ENCODE results near the gene SNX9.

SNX9 gene

GRCh38 chr6:157921685-157922367, 98.8 kb downstream of the SNX9 start:
- H3K9ac ChIP-seq (ENCODE audit: low read depth, low read length, poor library complexity, severe bottlenecking) = no peak overlapping the region
- no peaks in the 10 kb centered on the region for H4K20me1 ChIP-seq (ENCODE audit: insufficient read depth, low read length, poor library complexity, severe bottlenecking)
- H3K4me1 ChIP-seq (ENCODE audit: insufficient read depth, low read length, poor library complexity, severe bottlenecking) = no peaks in the 10 kb centered on the region
- H3K9me3 ChIP-seq (ENCODE audit: insufficient read depth, low read depth, low read length) = peaks cover 6% of the 10 kb centered on the region; the same call in 1 of the 2 replicates
- TF ChIP-seq EZH2phosphoT487 (IDR thresholded peaks at IDR 0.05; ENCODE audit: borderline replicate concordance) (no peak), CTCF (conservative IDR thresholded peaks at IDR 0.05; ENCODE audit: low read length) (no peak)
- H3K36me3 ChIP-seq (ENCODE audit: insufficient read depth, low read length) = no peaks in the 10 kb centered on the region
- no peaks in the 10 kb centered on the region for H3K79me2 ChIP-seq (ENCODE audit: insufficient read depth, low read length)
- no peaks in the 10 kb centered on the region for H3F3A ChIP-seq (ENCODE audit: low read depth)
- no peaks in the 10 kb centered on the region for H3K27me3 ChIP-seq (ENCODE audit: insufficient read depth, low read length, poor library complexity, severe bottlenecking)
- H3K9me2 ChIP-seq (replicated peaks; ENCODE audit: low read depth, low read length) = no peaks in the 10 kb centered on the region
- H3K4me2 ChIP-seq (ENCODE audit: low read depth, low read length, poor library complexity, severe bottlenecking) = no peak overlapping the region
- H2AFZ ChIP-seq (ENCODE audit: low read length) = no peak overlapping the region
- no peak overlapping the region for H3K4me3 ChIP-seq (ENCODE audit: low read length, poor library complexity, severe bottlenecking)

- H3F3A ChIP-seq (ENCODE audit: low read depth) = no peaks in the 10 kb centered on the region
- H3K4me2 ChIP-seq (ENCODE audit: low read depth, low read length, poor library complexity, severe bottlenecking) = no peak overlapping the region
- no peak overlapping the region for H3K4me3 ChIP-seq (ENCODE audit: low read length, poor library complexity, severe bottlenecking)
- H3K9me2 ChIP-seq (replicated peaks; ENCODE audit: low read depth, low read length) = no peaks in the 10 kb centered on the region
- no peaks in the 10 kb centered on the region for H3K27me3 ChIP-seq (ENCODE audit: insufficient read depth, low read length, poor library complexity, severe bottlenecking)
- H4K20me1 ChIP-seq (ENCODE audit: insufficient read depth, low read length, poor library complexity, severe bottlenecking) = no peaks in the 10 kb centered on the region
- H3K79me2 ChIP-seq (ENCODE audit: insufficient read depth, low read length) = no peaks in the 10 kb centered on the region
- TF ChIP-seq CTCF (conservative IDR thresholded peaks at IDR 0.05; ENCODE audit: low read length) = no peak
- TF ChIP-seq EZH2phosphoT487 (IDR thresholded peaks at IDR 0.05; ENCODE audit: borderline replicate concordance) = no peak
- H3K4me1 ChIP-seq (ENCODE audit: insufficient read depth, low read length, poor library complexity, severe bottlenecking) = no peaks in the 10 kb centered on the region
- no peak overlapping the region for H2AFZ ChIP-seq (ENCODE audit: low read length)
- no peak overlapping the region for H3K9ac ChIP-seq (ENCODE audit: low read depth, low read length, poor library complexity, severe bottlenecking)
- no peaks in the 10 kb centered on the region for H3K9me3 ChIP-seq (ENCODE audit: insufficient read depth, low read depth, low read length)
- H3K36me3 ChIP-seq (ENCODE audit: insufficient read depth, low read length) = no peaks in the 10 kb centered on the region
These were observed 102.7 kb downstream of the SNX9 start for GRCh38 chr6:157925771-157926170.

- no peak overlapping the region for H2AFZ ChIP-seq (ENCODE audit: low read length)
- no peaks in the 10 kb centered on the region for H3K79me2 ChIP-seq (ENCODE audit: insufficient read depth, low read length)
- no peak for TF ChIP-seq CTCF (conservative IDR thresholded peaks at IDR 0.05; ENCODE audit: low read length)
- TF ChIP-seq EZH2phosphoT487 (IDR thresholded peaks at IDR 0.05; ENCODE audit: borderline replicate concordance) = no peak
- no peak overlapping the region for H3K4me2 ChIP-seq (ENCODE audit: low read depth, low read length, poor library complexity, severe bottlenecking)
- no peaks in the 10 kb centered on the region for H3K9me2 ChIP-seq (replicated peaks; ENCODE audit: low read depth, low read length)
- no peak overlapping the region for H3K4me3 ChIP-seq (ENCODE audit: low read length, poor library complexity, severe bottlenecking)
- no peaks in the 10 kb centered on the region for H3K4me1 ChIP-seq (ENCODE audit: insufficient read depth, low read length, poor library complexity, severe bottlenecking)
- H3K9me3 ChIP-seq (ENCODE audit: insufficient read depth, low read depth, low read length) = no peaks in the 10 kb centered on the region
- H3K27me3 ChIP-seq (ENCODE audit: insufficient read depth, low read length, poor library complexity, severe bottlenecking) = no peaks in the 10 kb centered on the region
- H3F3A ChIP-seq (ENCODE audit: low read depth) = no peaks in the 10 kb centered on the region
- H4K20me1 ChIP-seq (ENCODE audit: insufficient read depth, low read length, poor library complexity, severe bottlenecking) = no peaks in the 10 kb centered on the region
- H3K36me3 ChIP-seq (ENCODE audit: insufficient read depth, low read length) = no peaks in the 10 kb centered on the region
- H3K9ac ChIP-seq (ENCODE audit: low read depth, low read length, poor library complexity, severe bottlenecking) = no peak overlapping the region
These were observed 104.0 kb downstream of the SNX9 start for GRCh38 chr6:157927011-157927410.
